GM18951 (cell line): Measurements from ENCODE around the gene SLC13A3.

ENCODE experiments used
- POLR2A ChIP-seq: IDR thresholded peaks from 4 replicates; pipeline ENCODE4 v1.6.1; 2011; ENCODE audit warnings: mild to moderate bottlenecking; ENCODE audit not compliant: insufficient read length, insufficient read depth; ENCODE audit errors: extremely low read depth
- in situ Hi-C: fragments of 300-500 bp; cut with MboI; formaldehyde crosslinking; loops from one replicate; pipeline ENCODE4 v1.12.0; 2022; ENCODE audit warnings: low sequenced_read_pairs, mixed read lengths, inconsistent platforms; ENCODE audit not compliant: unreplicated experiment

Gene SLC13A3

DNA sequence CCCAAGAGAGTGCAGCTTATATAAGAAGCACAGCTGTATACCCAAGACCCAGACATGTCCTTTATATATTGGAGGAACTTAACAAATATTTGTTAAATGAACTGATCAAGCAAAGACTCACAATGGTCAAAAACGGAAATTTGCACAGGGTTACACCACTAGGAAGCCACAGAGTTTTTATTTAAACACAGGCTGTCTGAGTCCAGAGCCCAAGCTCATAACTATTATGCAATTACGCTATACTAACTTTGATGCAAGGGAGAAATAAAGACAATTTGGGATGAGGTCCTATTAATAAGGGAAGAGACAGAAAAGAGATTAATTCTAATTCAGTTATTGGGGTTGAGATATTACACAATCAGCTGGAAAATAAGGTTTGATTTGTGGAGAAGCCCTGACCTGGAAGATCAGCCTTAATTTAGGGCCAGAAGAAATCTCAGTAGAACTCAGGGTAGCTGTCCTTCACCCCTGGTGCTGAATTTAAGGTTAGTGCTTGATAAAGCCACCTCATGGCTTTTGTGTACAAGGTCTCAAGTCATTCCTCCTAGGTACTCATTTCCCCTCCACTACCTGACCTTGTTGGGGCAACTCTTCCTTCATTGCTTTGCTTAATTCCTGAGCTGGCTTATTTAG, 127.4 kb downstream of the SLC13A3 start:
- in situ Hi-C loops, result loop anchor here (10.0 kb wide), 1 partner anchor 161 kb away; the partner anchor contains the start of gene TP53RK
- TF ChIP-seq POLR2A, result no peak

DNA sequence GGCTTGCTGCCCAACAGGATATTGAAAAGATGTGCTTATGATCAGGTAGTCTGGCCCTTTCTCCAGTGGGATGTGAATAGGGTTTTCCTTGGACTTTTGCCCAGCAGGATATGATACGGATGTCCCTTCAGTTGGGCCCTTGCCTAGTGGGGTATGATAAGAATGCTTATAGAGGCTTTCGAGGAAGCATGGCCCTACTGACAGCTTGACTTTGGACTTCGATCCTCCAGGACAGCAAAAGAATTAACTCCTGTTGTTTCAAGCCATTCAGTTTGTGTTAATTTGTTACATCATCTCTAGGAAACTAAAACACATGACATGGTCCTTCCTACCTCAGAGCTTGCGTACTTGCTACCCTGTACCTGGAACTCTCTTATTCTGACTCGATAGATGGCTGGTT, 128.2 kb downstream of the SLC13A3 start:
- in situ Hi-C loops, result loop anchor here (10.0 kb wide), 1 partner anchor 162 kb away; the partner anchor contains the start of gene TP53RK
- no peak for TF ChIP-seq POLR2A

DNA sequence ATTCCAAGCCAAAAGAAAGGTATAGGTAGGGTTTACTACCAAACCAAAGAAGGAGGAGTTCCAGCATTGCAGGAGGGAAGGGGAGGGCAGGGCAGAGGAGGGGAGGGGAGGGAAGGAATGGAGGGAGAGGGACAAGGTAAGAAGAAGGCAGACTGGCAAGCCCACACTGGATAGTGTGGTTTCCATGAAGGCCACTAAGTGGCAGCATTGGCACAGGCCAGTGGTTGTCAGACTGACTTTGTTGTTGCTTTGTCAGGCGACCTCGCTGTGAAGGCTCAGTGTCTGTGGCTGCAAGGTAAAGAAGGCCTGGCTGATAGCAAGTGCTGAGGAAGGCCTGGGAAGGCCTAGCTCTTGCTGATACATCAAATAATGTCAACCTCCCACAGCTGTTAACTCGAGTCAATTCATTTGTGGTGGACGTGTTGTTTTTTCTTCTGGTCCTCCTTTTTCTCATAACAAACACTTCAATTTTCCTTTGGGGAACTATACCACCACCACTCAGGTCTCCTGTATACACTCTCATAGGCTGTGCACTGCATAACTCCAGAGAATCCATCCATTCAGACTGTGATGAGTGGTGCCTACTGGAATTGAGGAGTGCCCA, 130.2 kb downstream of the SLC13A3 start:
- TF ChIP-seq POLR2A, result no peak
- in situ Hi-C loops, result loop anchor here (10.0 kb wide), 1 partner anchor 164 kb away; the partner anchor contains the start of gene TP53RK

DNA sequence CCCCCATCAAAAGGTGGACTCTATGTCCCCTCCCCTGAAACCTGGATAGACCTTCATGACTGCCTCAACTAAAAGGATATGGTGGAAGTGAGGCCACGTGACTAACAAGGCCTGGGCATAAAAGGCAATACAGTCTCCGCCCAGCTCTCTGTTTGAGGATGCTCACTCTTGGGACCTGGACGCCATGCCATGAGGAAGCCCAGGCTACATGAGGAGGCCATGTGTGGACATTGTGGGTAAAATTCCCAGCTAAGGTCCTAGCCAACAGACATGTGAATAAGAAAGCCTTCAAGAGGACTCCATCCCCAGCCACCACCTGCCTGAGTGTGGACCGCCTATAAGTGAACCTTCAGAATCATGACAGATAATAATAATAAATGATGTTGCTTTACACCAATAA, 130.7 kb downstream of the SLC13A3 start:
- no peak for TF ChIP-seq POLR2A
- in situ Hi-C loops, result loop anchor here (10.0 kb wide), 1 partner anchor 164 kb away; the partner anchor contains the start of gene TP53RK

DNA sequence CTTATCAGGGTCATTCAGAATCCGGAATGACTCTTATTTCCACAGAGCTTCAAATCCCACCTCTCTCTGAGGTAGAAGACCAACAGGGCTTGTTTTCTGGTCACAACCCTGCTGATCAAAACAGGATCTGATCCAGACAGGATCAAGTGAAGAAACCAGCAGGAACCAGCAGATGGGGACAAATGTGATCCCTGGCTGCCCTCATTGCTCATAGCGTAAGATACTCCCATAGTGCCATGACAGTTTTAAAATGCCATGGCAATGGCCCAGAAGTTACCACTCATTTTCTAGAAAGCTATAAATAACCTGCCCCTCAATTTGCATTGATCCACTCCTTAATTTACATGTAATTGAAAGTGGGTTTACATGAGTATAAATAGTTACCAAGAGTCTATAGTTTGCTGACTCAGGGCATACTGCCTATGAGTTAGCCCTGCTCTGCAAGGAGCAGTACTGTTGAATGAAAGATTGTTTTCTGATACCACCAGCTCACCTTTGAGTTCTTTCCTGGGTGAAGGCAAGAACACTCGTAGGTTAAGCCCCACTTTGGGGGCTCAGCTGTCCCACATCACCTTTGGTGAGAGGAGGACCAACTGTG, 131.7 kb downstream of the SLC13A3 start:
- TF ChIP-seq POLR2A, result no peak
- in situ Hi-C loops, result loop anchor here (10.0 kb wide), 1 partner anchor 165 kb away; the partner anchor contains the start of gene TP53RK

DNA sequence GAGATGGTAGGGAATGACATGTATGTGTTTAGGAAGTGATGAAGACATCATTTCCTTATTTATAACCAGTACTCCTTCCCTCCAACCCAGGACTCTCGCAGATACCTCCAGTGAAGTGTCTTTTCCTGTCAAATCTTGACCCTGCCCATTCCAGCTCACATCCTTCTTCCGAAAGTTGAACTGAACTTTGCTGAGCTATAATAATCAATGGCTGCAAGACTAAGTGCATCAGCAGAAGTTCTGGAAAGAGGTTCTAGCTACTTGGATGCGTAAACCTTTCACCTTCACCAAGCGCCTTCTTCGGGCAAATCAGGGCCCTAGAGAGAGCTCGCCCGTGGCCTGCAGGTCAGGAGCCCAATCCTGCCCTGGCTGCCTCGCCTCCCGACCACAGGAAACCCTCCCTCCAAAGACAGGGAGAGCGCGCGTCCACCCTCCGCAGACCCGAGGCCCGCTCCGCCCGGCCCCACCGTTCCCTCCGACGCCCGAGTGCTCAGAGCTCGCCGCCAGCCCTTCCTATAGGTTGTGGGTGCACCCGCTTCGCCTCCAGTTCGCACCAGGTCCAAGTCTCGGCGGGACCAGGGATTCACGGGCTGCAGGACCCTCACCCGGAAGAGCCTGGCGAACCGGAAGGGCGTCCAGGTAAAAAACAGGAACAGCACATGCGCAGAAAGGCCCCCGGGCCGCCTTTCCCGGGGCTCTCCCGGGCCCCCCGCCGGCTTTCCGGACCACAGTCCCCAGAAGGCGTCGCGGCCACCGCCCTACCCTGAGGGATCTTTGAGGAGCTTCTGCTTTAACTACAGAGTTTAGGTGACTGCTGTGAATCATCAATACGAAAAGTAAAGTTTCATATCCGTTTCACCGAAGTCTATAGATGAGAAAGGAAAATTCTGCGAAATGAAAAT, 138.1 kb downstream of the SLC13A3 start, which contains the start of gene ZNF334:
ZNF334 (minus strand) TSS at position 617 of the 902 bp plus-strand sequence. CDS start 1,457 bp downstream, outside the sequence.
- in situ Hi-C loops, result no loop called here
- peak; percentile 53 for TF ChIP-seq POLR2A

DNA sequence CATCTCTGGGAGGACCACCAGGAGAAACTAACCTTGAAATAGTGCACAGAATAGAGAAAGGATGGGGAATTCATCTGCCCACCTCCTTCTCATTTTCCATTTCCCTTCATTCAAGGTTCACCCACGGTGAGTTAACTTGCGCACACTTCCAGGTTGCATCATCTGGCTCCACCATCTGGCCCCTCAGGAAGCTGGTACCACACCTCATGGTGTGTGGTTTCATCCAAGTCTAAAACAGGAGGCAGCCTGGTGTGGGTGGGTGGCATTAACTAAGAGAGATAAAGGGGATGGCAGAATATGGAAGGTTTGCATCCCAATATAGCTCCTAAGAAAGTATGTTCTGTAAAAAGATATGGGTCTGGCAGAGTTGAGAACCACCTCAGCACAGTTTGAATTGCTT, 141.7 kb downstream of the SLC13A3 start:
- no peak for TF ChIP-seq POLR2A
- in situ Hi-C loops, result no loop called here
